Suprapubic skin (tissue), 4 donors: ENCODE data around the gene SP7. TPM values are rescaled to one million over a fixed set of nuclear protein-coding genes. Genes with fewer than 3 reads are reported as not detected.
"Not testable (repeated sequence)": the region's sequence is repeated elsewhere in the genome, so short reads cannot be mapped to it uniquely, and the experiment has no call there.

Experiments used
- DNase-seq, 2 donors: peaks; one replicate each; pipeline ENCODE4 v3.0.0-alpha.2; 2019; ENCODE audit warnings: low spot score in 2 of 2
- H3K27ac ChIP-seq: fragments of 200-600 bp; sonication (generic); one replicate; pipeline ENCODE4 v1.5.1; 2019
- H3K27me3 ChIP-seq: fragments of 200-600 bp; sonication (generic); one replicate; pipeline ENCODE4 v1.5.1; 2019
- H3K36me3 ChIP-seq: fragments of 200-600 bp; sonication (generic); one replicate; pipeline ENCODE4 v1.5.1; 2019
- H3K4me1 ChIP-seq: fragments of 200-600 bp; sonication (generic); one replicate; pipeline ENCODE4 v1.5.1; 2019
- H3K4me3 ChIP-seq: fragments of 200-600 bp; sonication (generic); one replicate; pipeline ENCODE4 v1.5.1; 2019; ENCODE audit warnings: mild to moderate bottlenecking
- H3K9me3 ChIP-seq: fragments of 200-600 bp; sonication (generic); one replicate; pipeline ENCODE4 v1.5.1; 2019
- CTCF ChIP-seq, 2 donors: fragments of 200-600 bp in 1 of 2; fragments of 450-650 bp in 1 of 2; sonication (generic) in 1 of 2; IDR thresholded peaks; one replicate each; pipeline ENCODE4 v1.5.1; 2016 to 2019; ENCODE audit warnings: antibody characterized with exemption in 2 of 2, mild to moderate bottlenecking in 1 of 2, moderate library complexity in 1 of 2
- EP300 ChIP-seq: sonication (generic); formaldehyde crosslinking; IDR thresholded peaks from one replicate; pipeline ENCODE4 v1.6.1; 2017; ENCODE audit warnings: antibody characterized with exemption
- POLR2A ChIP-seq, 2 donors: fragments of 450-650 bp; IDR thresholded peaks; one replicate each; pipeline ENCODE4 v1.6.1; 2017; ENCODE audit warnings: antibody characterized with exemption in 2 of 2, mild to moderate bottlenecking in 2 of 2, moderate library complexity in 2 of 2
- POLR2AphosphoS5 ChIP-seq, 3 donors: sonication (generic); formaldehyde crosslinking; IDR thresholded peaks; one replicate each; pipeline ENCODE4 v1.6.1; 2017; ENCODE audit warnings: antibody characterized with exemption in 3 of 3
- WGBS: methylation state at CpG from one replicate; pipeline ENCODE4 v1.1.5; 2018; 5-methylcytosine and 5-hydroxymethylcytosine counted together
- total RNA-seq, 4 donors: library from RNA; depleted of rRNA; stranded (reverse); fragments of >200 nt; gene quantifications; one replicate each; pipeline ENCODE4 v1.1.0, GENCODE V29; 2016

Gene SP7
- total RNA-seq, 4 donors from 2014 or later: not detected

- peak within 1 kb of the TSS; percentile 77 for H3K4me3 ChIP-seq
- under 1% methylated on average over 22 of the region's 71 CpGs for WGBS
- peaks cover 55% of the 10 kb centered on the region for H3K4me1 ChIP-seq
- H3K36me3 ChIP-seq: peaks cover 34% of the 10 kb centered on the region
- no peaks in the 10 kb centered on the region for H3K27me3 ChIP-seq
- TF ChIP-seq POLR2AphosphoS5 (IDR thresholded peaks at IDR 0.05): no peak
- peak in 1 of 2 donors; percentile 50 for TF ChIP-seq POLR2A (IDR thresholded peaks at IDR 0.05)
- no peak for TF ChIP-seq EP300
- no peak for TF ChIP-seq CTCF (IDR thresholded peaks at IDR 0.05)
- peak within 1 kb of the TSS; percentile 100 for H3K27ac ChIP-seq
- DNase-seq: peak; percentile 93 to 96
- H3K9me3 ChIP-seq: no peaks in the 10 kb centered on the region
These were observed 44.1 kb upstream of the SP7 start, which contains the start of gene SP1 for GRCh38 chr12:53380104-53380793. Gene SP1, plus strand, starts transcription at chr12:53380176. Its CDS starts 116 bp downstream, at chr12:53380292.

DNA sequence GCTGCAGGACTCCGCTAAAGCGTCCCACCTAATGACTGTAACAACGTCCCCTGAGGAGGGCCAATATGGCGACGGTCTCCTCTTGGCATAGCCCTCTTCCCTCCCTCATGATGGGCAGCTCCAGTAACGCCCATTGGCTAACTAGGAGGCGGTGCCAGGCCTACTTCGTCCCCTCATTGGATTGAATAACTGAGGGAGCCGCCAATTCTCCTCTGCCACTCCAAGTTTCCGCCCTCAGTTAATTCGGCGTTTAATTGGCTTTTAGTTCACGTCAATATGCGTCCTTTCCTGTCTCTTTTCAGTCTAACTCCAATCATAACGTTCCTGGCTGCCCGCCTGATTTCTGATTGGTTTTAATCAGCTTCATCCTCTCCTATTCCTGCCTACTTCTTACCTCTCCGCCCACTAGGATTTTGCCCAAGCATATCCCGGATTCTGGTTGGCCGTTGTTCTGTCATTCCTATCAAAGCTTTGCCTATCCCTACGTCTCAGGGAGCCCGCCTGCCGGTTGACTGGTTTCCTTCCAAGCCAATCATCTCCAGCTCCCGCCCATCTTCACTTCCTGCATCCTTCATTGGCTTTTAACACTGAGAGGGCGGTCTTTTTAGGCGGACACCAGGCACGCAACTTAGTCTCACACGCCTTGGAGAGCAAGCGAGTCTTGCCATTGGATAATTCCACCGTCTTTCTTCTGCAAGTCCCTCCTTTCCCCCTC is 43.4 kb upstream of the SP7 start:
- Histone ChIP-seq H3K4me3 (peak overlapping the region; percentile 77), H3K9me3 (no peaks in the 10 kb centered on the region), H3K36me3 (peaks cover 27% of the 10 kb centered on the region), H3K4me1 (peaks cover 48% of the 10 kb centered on the region), H3K27me3 (no peaks in the 10 kb centered on the region), H3K27ac (peak overlapping the region; percentile 100)
- peak; percentile 100 for DNase-seq
- WGBS: under 1% methylated on average over 26 of the region's 29 CpGs
- TF ChIP-seq POLR2AphosphoS5 (IDR thresholded peaks at IDR 0.05): peak; percentile 94 to 97 (median 94)
- TF ChIP-seq POLR2A (IDR thresholded peaks at IDR 0.05): peak in 1 of 2 donors; percentile 86
- no peak for TF ChIP-seq CTCF (IDR thresholded peaks at IDR 0.05)
- TF ChIP-seq EP300: no peak

DNA sequence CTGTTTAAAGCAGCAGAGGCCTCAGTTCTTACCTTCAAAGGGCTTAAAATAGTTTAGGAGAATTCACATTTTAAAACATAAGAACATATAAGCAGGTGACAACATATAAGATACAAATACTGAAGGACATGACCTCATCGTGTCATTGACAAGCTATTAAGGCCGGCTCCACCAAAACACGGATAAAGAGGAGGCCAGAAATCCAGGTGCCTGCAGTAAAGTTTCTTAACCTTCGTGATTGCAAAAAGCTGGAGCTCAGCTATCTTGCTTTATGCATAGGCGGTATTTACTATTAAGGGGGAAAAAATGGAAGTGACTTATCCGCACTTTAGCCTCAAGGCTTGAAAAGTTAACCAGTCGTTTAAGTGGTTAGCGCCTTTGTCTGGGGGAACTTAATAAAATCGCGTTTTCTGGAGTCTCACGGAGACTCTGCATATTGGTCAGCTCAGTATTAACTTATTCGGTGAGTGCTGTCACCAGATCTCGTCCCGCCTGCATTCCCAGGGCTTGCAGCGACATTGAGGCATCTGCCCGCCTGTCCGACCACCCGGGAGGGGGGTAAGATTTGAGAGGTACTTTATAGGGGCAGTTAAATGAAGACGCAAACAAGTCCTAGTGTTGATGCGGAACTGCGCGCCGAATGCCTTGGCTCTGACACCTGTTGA is 42.7 kb upstream of the SP7 start:
- Histone ChIP-seq H3K27ac (peak overlapping the region; percentile 95), H3K36me3 (peaks cover 20% of the 10 kb centered on the region), H3K4me3 (peak overlapping the region; percentile 55), H3K27me3 (no peaks in the 10 kb centered on the region), H3K4me1 (peaks cover 41% of the 10 kb centered on the region), H3K9me3 (no peaks in the 10 kb centered on the region)
- 18% methylated on average over 15 of the region's 23 CpGs for WGBS
- DNase-seq: no peak
- TF ChIP-seq POLR2AphosphoS5 (IDR thresholded peaks at IDR 0.05): no peak
- no peak for TF ChIP-seq POLR2A (IDR thresholded peaks at IDR 0.05)
- TF ChIP-seq CTCF (IDR thresholded peaks at IDR 0.05): no peak
- TF ChIP-seq EP300: no peak

GRCh38 chr12:53378222-53378621 is 42.1 kb upstream of the SP7 start:
- Histone ChIP-seq H3K4me1 (peaks cover 35% of the 10 kb centered on the region), H3K4me3 (no peak overlapping the region), H3K36me3 (peaks cover 16% of the 10 kb centered on the region), H3K9me3 (no peaks in the 10 kb centered on the region), H3K27ac (peak overlapping the region; percentile 95), H3K27me3 (no peaks in the 10 kb centered on the region)
- TF ChIP-seq POLR2A (IDR thresholded peaks at IDR 0.05) (no peak), CTCF (IDR thresholded peaks at IDR 0.05) (no peak), POLR2AphosphoS5 (IDR thresholded peaks at IDR 0.05) (no peak), EP300 (no peak)
- DNase-seq: peak in 1 of 2 donors; percentile 54
- WGBS: 96% methylated on average over 12 of the region's 12 CpGs

DNA sequence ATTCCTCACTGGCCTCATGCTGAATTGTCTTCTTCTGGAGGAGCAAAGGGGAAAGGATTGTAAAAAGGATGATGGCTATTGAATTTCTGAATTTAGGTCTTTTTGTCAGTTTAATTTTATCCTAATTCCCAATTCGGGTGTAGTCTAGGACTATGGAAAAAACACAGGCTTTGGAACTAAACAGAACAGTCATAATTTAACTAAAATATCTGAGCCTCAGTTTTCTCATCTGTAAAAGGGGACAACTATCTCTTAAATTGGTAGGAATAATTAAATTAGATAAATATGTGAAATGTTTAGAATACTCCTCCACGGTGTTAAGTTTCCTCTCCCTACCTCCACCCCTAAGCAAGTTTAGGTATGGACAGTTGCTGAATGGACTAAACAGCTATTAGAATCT is 40.6 kb upstream of the SP7 start:
- Histone ChIP-seq H3K36me3 (peaks cover 1% of the 10 kb centered on the region), H3K27ac (no peak overlapping the region), H3K4me1 (peaks cover 33% of the 10 kb centered on the region), H3K4me3 (no peak overlapping the region), H3K27me3 (no peaks in the 10 kb centered on the region), H3K9me3 (no peaks in the 10 kb centered on the region)
- no peak for DNase-seq
- no peak for TF ChIP-seq POLR2AphosphoS5 (IDR thresholded peaks at IDR 0.05)
- WGBS: 84% methylated on average over 2 of the region's 2 CpGs

GRCh38 chr12:53374277-53374676 is 38.1 kb upstream of the SP7 start:
- peak overlapping the region; percentile 32 for H3K27ac ChIP-seq
- peaks cover 49% of the 10 kb centered on the region for H3K4me1 ChIP-seq
- H3K9me3 ChIP-seq, H3K4me3 ChIP-seq, DNase-seq, H3K27me3 ChIP-seq, H3K36me3 ChIP-seq: not testable (repeated sequence)
- WGBS: 83% methylated on average over 14 of the region's 14 CpGs

DNA sequence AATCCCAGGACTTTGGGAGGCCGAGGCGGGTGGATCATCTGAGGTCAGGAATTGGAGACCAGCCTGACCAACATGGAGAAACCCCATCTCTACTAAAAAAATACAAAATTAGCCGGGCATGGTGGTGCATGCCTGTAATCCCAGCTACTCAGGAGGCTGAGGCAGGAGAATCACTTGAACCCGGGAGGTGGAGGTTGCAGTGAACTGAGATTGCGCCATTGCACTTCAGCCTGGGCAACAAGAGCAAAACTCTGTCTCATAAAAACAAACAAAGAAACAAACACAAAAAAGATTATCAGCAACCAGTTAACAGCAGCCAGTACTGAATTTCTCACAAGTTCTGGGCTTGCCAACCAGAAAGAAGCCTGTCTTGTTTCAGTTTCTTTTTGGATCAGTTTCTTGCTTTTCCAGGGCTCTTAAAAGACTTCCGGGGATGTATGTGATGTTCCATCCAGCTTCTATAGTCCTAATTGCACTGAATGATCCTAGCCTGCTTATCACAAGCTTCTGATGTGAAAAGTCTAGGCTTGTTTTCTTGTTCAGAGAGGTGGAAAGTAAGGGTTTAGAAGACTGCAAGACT is 37.5 kb upstream of the SP7 start:
- Histone ChIP-seq H3K27ac (peak overlapping the region; percentile 32), H3K4me1 (peaks cover 49% of the 10 kb centered on the region)
- H3K36me3 ChIP-seq, DNase-seq, H3K27me3 ChIP-seq, H3K9me3 ChIP-seq, H3K4me3 ChIP-seq: not testable (repeated sequence)
- WGBS: 56% methylated on average over 6 of the region's 6 CpGs
